Thymus (tissue), 11 donors: ENCODE measurements around the gene DNAAF1. TPM values are rescaled to one million over a fixed set of nuclear protein-coding genes. Genes with fewer than 3 reads are reported as not detected.

Experiments used
- DNase-seq, 9 donors: peaks; one replicate each; pipeline ENCODE4 v3.0.0-alpha.2; 2013; ENCODE audit warnings: low spot score in 9 of 9, low read depth in 6 of 9, missing footprints in 1 of 9
- H3K27ac ChIP-seq, 2 donors: one replicate each; pipeline ENCODE4 v1.5.1; 2013; ENCODE audit warnings: control low read depth in 1 of 2, low read depth in 1 of 2, low read length in 1 of 2, mild to moderate bottlenecking in 1 of 2, moderate library complexity in 1 of 2
- H3K27me3 ChIP-seq, 2 donors: one replicate each; pipeline ENCODE4 v1.5.1; 2013; ENCODE audit warnings: low read length in 1 of 2; ENCODE audit not compliant: control insufficient read depth in 2 of 2, insufficient read depth in 1 of 2
- H3K36me3 ChIP-seq, 2 donors: one replicate each; pipeline ENCODE4 v1.5.1; 2013; ENCODE audit warnings: low read length in 1 of 2, mild to moderate bottlenecking in 1 of 2, moderate library complexity in 1 of 2; ENCODE audit not compliant: control insufficient read depth in 2 of 2, insufficient read depth in 2 of 2
- H3K4me1 ChIP-seq, 2 donors: one replicate each; pipeline ENCODE4 v1.5.1; 2013; ENCODE audit warnings: low read length in 2 of 2; ENCODE audit not compliant: control insufficient read depth in 2 of 2, insufficient read depth in 2 of 2
- H3K4me3 ChIP-seq, 2 donors: one replicate each; pipeline ENCODE4 v1.5.1; 2013; ENCODE audit warnings: low read length in 2 of 2, control low read depth in 1 of 2, mild to moderate bottlenecking in 1 of 2
- H3K9me3 ChIP-seq, 2 donors: one replicate each; pipeline ENCODE4 v1.5.1; 2013; ENCODE audit warnings: low read length in 1 of 2, mild to moderate bottlenecking in 1 of 2; ENCODE audit not compliant: control insufficient read depth in 2 of 2, insufficient read depth in 1 of 2
- WGBS: extraction: QIAGEN DNeasy Blood & Tissue Kit; methylation state at CpG from one replicate; pipeline ENCODE4 v1.1.7; 2013; 5-methylcytosine and 5-hydroxymethylcytosine counted together
- polyA plus RNA-seq: library from polyadenylated mRNA; stranded (reverse); fragments of 200-250 nt; gene quantifications from one replicate; pipeline ENCODE4 v1.2.3, GENCODE V29; 2013
- total RNA-seq: library from RNA; stranded (reverse); fragments of 120-200 nt; gene quantifications from one replicate; pipeline ENCODE4 v1.2.4, GENCODE V29; 2013
- donor health status: healthy.

DNAAF1 gene
- total and polyA plus RNA-seq, 2 donors, result 0.09 to 3.1 TPM

DNA sequence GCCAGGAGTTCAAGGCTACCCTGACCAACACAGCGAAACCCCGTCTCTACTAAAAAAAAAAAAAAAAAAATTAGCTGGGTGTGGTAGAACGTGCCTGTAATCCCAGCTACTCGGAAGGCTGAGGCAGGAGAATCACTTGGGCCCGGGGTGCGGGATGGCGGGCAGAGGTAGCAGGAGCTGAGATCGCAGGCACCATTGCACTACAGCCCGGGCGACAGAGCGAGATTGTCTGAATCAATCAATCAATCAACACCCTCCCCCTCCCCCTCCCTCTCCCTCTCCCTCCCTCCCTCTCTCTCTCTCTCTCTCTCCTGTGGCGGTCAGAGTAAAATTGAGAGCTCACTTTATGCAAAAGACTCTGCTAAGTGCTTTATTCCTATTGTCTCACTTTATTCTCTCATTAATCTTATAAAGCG is 1.3 kb upstream of the DNAAF1 start:
- H3K27ac ChIP-seq, result no peak overlapping the region
- no peaks in the 10 kb centered on the region for H3K9me3 ChIP-seq
- no peak for DNase-seq
- peaks cover 0 to 14% of the 10 kb centered on the region in 2 donors for H3K27me3 ChIP-seq
- peak overlapping the region; percentile 62 to 90 for H3K4me3 ChIP-seq
- H3K36me3 ChIP-seq, result no peaks in the 10 kb centered on the region
- WGBS, result 66% methylated on average over 13 of the region's 13 CpGs
- peaks cover 13 to 21% of the 10 kb centered on the region in 2 donors for H3K4me1 ChIP-seq

DNA sequence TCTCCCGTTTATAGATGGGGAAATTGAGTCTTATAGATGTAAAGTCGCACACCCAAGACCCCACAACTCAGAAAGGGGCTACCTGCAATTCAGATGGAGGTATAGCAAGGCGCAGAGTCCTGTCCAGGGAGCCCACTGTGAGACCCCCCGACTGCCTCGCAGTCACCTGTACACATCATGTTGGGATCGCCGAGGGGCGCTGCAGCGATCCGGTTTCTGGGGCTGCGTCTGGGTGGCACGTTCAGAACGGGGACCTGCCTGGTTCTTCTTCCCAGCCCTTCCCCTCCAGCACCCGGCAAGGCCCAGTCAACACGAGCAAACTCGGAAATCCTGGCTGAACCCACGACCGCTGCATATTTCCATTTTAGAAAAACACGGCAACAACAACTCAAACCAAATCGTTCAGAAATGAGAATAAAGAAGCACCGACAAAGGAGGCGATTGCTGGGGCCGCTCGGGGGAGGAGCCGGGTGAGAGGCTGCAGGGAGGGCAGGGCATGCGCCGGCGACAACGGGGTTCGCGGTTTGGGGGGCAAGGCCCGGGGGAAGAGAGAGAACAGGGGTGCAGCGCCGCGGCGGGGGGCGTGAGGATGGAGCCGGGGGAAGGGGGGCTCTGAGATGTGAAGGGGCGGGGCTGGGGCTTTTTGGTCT is 774 bp upstream of the DNAAF1 start:
- peak overlapping the region in 1 of 2 donors; percentile 71 for H3K27ac ChIP-seq

DNA sequence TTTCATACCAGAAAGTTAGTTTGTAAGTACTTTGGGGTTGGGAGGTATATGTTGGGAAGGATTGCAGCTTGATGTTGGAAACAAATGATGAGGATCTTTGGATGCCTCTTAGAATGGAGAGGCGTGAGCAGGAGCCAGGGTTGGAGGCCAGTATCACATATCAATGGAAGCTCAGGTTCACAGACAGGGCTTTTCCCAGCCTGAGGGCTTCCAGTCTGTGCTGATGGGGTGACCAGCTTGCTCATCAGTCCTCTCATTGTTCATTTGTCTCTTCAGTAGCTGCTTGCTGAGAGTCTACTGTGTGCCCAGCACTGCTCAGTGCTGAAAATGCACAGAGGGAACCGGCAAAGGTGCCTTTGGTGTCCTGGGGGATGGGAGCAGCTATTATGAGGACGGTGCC is 5.8 kb downstream of the DNAAF1 start:
- Histone ChIP-seq H3K4me1 (no peaks in the 10 kb centered on the region), H3K36me3 (no peaks in the 10 kb centered on the region), H3K4me3 (no peak overlapping the region), H3K27me3 (peaks cover 2 to 14% of the 10 kb centered on the region in 2 donors), H3K9me3 (no peaks in the 10 kb centered on the region), H3K27ac (no peak overlapping the region)
- DNase-seq, result no peak
- WGBS, result 96% methylated on average over 3 of the region's 3 CpGs

More for the DNA sequence above, 774 bp upstream of the DNAAF1 start:
- peak overlapping the region; percentile 62 to 90 for H3K4me3 ChIP-seq
- H3K36me3 ChIP-seq, result no peaks in the 10 kb centered on the region
- no peaks in the 10 kb centered on the region for H3K9me3 ChIP-seq
- peaks cover 9 to 15% of the 10 kb centered on the region in 2 donors for H3K4me1 ChIP-seq
- peak in 4 of 9 donors; percentile 14 to 54 (median 26) for DNase-seq
- peaks cover 0 to 14% of the 10 kb centered on the region in 2 donors for H3K27me3 ChIP-seq
- WGBS, result under 1% methylated on average over 39 of the region's 39 CpGs

DNA sequence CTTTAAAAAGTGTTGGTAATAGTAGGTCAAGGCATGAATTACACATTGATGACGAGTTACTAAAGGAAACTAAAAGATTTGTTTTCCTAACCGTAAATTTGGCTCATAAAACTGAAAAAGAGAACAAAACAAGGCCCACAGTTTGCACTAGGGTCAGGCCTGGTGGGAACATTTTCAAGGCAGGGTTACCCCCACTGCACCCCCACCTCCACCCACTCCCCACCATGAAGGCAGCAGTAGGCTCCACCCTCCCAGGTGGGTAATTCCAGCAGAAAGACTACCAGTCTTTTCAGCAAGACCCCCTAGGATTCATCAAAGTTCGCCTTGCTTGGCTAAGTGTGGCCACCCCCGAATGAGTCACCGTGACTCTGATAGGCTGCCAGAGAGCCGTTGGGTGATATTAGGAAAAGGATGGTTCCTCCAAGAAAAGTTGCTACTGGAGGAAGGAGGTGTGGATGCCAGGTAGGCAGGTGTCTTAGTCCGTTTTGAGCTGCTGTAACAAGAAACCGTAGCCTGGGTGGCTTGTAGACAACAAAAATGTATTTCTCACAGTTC is 8.6 kb downstream of the DNAAF1 start:
- Histone ChIP-seq H3K4me3 (no peak overlapping the region), H3K27me3 (peaks cover 2 to 7% of the 10 kb centered on the region in 2 donors), H3K27ac (no peak overlapping the region), H3K4me1 (no peaks in the 10 kb centered on the region), H3K36me3 (no peaks in the 10 kb centered on the region), H3K9me3 (no peaks in the 10 kb centered on the region)
- DNase-seq, result no peak
- 92% methylated on average over 8 of the region's 8 CpGs for WGBS

DNA sequence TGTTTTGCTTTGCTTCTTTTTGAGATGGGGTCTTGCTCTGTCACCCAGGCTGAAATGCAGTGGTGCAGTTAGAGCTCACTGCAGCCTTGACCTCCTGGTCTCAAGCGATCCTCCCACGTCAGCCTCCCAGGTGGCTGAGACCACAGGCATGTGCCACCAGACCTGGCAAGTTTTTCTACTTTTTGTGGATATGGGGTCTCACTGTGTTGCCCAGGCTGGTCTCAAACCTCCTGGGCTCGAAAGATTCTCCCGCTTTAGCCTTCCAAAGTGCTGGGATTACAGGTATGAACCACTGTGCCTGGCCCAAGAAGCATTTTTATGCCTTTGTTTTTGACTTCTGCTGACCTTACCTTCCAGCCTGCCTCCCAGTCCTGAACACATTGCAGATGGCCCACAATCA is 10.1 kb downstream of the DNAAF1 start:
- no peak for DNase-seq
- no peak overlapping the region for H3K27ac ChIP-seq
- H3K9me3 ChIP-seq, result no peaks in the 10 kb centered on the region
- no peaks in the 10 kb centered on the region for H3K36me3 ChIP-seq
- WGBS, result 92% methylated on average over 4 of the region's 4 CpGs
- peaks cover 0 to 14% of the 10 kb centered on the region in 2 donors for H3K27me3 ChIP-seq
- no peaks in the 10 kb centered on the region for H3K4me1 ChIP-seq
- no peak overlapping the region for H3K4me3 ChIP-seq

DNA sequence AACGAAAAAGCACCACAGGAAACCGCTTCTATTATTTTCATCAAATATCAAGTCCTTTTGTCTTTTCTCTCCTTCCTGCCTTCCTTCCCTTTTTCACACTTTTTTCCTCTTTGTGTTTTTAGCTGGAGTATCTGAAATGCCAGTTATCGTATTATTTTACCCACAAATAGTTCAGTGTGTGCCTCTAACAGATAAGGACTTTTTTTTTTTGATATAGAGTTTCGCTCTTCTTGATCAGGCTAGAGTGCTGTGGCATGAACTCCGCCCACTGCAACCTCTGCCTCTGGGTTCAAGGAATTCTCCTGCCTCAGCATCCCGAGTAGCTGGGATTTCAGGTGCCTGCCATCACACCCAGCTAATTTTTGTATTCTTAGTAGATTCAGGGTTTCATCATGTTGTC is 10.7 kb downstream of the DNAAF1 start:
- no peaks in the 10 kb centered on the region for H3K4me1 ChIP-seq
- H3K36me3 ChIP-seq, result no peaks in the 10 kb centered on the region
- 88% methylated on average over 6 of the region's 6 CpGs for WGBS
- no peak overlapping the region for H3K4me3 ChIP-seq
- peaks cover 0 to 15% of the 10 kb centered on the region in 2 donors for H3K27me3 ChIP-seq
- H3K9me3 ChIP-seq, result no peaks in the 10 kb centered on the region
- H3K27ac ChIP-seq, result no peak overlapping the region
- no peak for DNase-seq

DNA sequence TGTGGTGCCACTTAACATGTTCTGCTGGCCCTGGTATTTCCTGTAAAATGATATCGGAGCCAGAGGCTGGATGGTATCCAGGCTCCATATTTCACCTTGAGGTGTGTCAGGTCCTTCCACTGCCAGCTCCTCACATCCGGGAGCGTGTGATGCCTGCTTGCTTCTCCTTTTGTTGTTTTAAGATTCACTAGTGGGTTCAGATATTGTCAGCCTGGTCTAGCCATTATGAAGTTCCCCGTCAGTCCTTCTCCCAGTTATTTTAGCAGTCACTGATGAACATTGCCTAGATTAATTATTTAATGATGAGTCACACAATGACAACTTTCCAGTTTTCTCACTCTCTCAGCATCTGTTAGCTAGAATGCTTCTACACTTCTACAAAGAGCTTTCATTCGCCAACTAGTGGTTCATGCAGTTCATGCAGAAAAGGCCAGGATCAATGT is 11.3 kb downstream of the DNAAF1 start:
- Histone ChIP-seq H3K4me1 (no peaks in the 10 kb centered on the region), H3K9me3 (no peaks in the 10 kb centered on the region), H3K36me3 (no peaks in the 10 kb centered on the region), H3K4me3 (no peak overlapping the region), H3K27ac (no peak overlapping the region), H3K27me3 (peaks cover 0 to 16% of the 10 kb centered on the region in 2 donors)
- no peak for DNase-seq
- WGBS, result 85% methylated on average over 5 of the region's 5 CpGs

DNA sequence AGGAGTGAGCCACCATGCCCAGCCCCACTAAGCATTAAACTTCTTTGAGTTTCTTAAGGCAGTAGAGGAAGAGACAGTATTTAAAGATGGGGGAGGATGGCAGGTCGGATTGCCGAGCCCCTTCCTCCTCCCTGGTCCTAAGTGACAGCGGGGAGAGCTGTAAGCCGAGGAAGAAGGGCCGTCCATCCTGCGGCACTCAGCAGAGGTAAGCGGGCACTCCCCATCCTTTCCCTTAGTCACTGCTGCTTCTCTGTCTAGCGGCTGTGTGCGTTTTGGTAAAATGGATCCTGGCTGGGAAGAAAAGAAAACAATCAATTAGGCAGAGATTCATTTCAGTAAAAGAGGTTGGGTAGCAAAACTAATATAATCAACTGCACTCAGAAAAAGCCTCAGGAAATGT is 13.9 kb downstream of the DNAAF1 start:
- Histone ChIP-seq H3K27me3 (peaks cover 0 to 16% of the 10 kb centered on the region in 2 donors), H3K27ac (no peak overlapping the region), H3K4me3 (no peak overlapping the region), H3K9me3 (no peaks in the 10 kb centered on the region), H3K36me3 (no peaks in the 10 kb centered on the region), H3K4me1 (no peaks in the 10 kb centered on the region)
- DNase-seq, result no peak
- 36% methylated on average over 9 of the region's 9 CpGs for WGBS

DNA sequence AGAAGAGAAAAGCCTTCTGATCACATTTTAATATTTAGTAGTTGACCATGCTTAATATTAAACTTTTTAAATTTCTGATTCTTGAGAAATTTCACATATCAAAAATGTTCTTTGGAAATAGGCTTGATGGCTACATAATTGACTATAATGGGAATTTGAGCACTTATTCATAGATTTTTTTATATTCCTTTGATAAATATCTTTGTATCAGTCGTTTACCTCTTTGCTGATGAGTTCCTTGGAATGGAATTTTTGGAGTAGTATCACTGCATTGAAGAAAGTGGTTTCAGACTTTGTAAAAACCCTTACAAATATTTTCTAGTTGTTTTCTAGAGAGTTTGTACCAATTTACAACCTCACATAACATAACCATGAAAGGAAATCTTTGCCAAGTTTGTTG is 14.7 kb downstream of the DNAAF1 start:
- H3K4me1 ChIP-seq, result no peaks in the 10 kb centered on the region
- no peaks in the 10 kb centered on the region for H3K36me3 ChIP-seq
- H3K27ac ChIP-seq, result no peak overlapping the region
- peaks cover 0 to 18% of the 10 kb centered on the region in 2 donors for H3K27me3 ChIP-seq
- DNase-seq, result no peak
- WGBS, result 78% methylated on average over 1 of the region's 1 CpG
- H3K9me3 ChIP-seq, result no peaks in the 10 kb centered on the region
- H3K4me3 ChIP-seq, result no peak overlapping the region
